Left renal cortex interstitium (tissue), 4 donors: ENCODE results near the gene COL8A2. TPM values are rescaled to one million over a fixed set of nuclear protein-coding genes. Genes with fewer than 3 reads are reported as not detected.

Experiments
- DNase-seq, 4 donors: peaks; one replicate each; pipeline ENCODE4 v3.0.0-alpha.2; 2013; ENCODE audit warnings: low read depth in 4 of 4, low spot score in 2 of 4, missing footprints in 1 of 4
- polyA plus RNA-seq, 4 donors: library from polyadenylated mRNA; unstranded; fragments of 120-200 nt; gene quantifications; one replicate each; pipeline ENCODE4 v1.2.1, GENCODE V29; 2013; ENCODE audit not compliant: insufficient read length in 4 of 4

The COL8A2 gene
- polyA plus RNA-seq, 4 donors = 1.6 to 2.8 (median 1.9) TPM

GRCh38 chr1:36137776-36138175 lies 12.8 kb upstream of the COL8A2 start:
- DNase-seq = no peak

GRCh38 chr1:36137226-36137625 lies 12.2 kb upstream of the COL8A2 start:
- DNase-seq = no peak

- DNase-seq = no peak
Measured at GRCh38 chr1:36136535-36136934, 11.5 kb upstream of the COL8A2 start.

GRCh38 chr1:36135796-36136195 lies 10.8 kb upstream of the COL8A2 start:
- DNase-seq = no peak

- no peak for DNase-seq
Measured at GRCh38 chr1:36135330-36135667, 10.3 kb upstream of the COL8A2 start.

GRCh38 chr1:36134505-36135329 lies 9.7 kb upstream of the COL8A2 start:
- DNase-seq = no peak

- DNase-seq = no peak
Measured at GRCh38 chr1:36134031-36134430, 9.0 kb upstream of the COL8A2 start.

- no peak for DNase-seq
Measured at GRCh38 chr1:36133484-36133883, 8.5 kb upstream of the COL8A2 start.

GRCh38 chr1:36132029-36132428 lies 7.0 kb upstream of the COL8A2 start:
- DNase-seq = no peak

- no peak for DNase-seq
Measured at GRCh38 chr1:36128905-36129206, 3.8 kb upstream of the COL8A2 start.

GRCh38 chr1:36128126-36128904 lies 3.3 kb upstream of the COL8A2 start:
- DNase-seq = no peak

- no peak for DNase-seq
Measured at GRCh38 chr1:36126797-36127500, 1.9 kb upstream of the COL8A2 start.

GRCh38 chr1:36126005-36126716 lies 1.1 kb upstream of the COL8A2 start:
- no peak for DNase-seq

GRCh38 chr1:36124404-36125128 lies 456 bp downstream of the COL8A2 start:
- DNase-seq = no peak

- no peak for DNase-seq
Measured at GRCh38 chr1:36123356-36123755, 1.7 kb downstream of the COL8A2 start.

GRCh38 chr1:36122062-36123030 lies 2.7 kb downstream of the COL8A2 start:
- no peak for DNase-seq

- DNase-seq = no peak
Measured at GRCh38 chr1:36119456-36119855, 5.6 kb downstream of the COL8A2 start.

GRCh38 chr1:36118447-36119204 lies 6.4 kb downstream of the COL8A2 start:
- DNase-seq = no peak
